Measurements from ENCODE around the gene XPO6.
A peak's percentile ranks its signal among the peaks of the same experiment; 100 is the strongest.

Gene XPO6

DNA sequence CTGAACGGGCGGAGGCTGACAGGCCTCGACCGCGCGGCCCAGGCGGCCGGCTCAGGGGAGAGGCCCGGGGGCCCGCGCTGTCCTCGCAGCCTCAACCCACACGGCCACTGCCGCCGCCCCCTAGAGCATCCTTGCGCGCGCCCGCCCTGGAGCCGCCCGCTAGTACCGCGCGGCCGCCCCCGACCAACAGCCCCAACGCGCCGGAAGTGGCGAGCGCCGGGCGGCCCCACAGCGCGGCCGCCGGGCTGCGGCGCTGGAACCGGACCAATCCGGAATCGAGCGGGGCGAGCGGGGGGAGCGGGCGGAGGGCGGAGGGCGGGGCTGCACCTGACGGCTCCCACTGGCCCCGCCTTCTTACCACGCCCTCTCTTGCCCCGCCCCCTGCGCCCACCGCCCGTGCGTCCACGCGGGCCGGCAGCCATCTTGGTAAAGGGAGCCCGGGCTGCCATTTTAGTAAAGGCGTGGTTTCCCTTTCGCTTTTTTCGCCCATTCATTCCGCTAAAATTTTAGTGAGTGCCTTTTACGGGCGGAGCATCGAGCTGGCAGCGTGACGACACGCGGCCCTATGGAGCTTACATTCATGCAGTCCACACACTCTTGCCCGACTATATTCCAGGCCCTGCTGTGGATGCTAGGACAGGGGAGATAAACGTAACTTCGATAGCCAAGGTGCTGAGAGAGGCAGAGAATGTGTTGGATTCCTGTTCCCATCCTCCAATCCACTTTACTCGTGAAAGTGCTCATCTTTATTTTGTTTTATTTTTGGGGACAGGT is at the start of gene XPO6 (continued):
- TF ChIP-seq, protein P1, sequence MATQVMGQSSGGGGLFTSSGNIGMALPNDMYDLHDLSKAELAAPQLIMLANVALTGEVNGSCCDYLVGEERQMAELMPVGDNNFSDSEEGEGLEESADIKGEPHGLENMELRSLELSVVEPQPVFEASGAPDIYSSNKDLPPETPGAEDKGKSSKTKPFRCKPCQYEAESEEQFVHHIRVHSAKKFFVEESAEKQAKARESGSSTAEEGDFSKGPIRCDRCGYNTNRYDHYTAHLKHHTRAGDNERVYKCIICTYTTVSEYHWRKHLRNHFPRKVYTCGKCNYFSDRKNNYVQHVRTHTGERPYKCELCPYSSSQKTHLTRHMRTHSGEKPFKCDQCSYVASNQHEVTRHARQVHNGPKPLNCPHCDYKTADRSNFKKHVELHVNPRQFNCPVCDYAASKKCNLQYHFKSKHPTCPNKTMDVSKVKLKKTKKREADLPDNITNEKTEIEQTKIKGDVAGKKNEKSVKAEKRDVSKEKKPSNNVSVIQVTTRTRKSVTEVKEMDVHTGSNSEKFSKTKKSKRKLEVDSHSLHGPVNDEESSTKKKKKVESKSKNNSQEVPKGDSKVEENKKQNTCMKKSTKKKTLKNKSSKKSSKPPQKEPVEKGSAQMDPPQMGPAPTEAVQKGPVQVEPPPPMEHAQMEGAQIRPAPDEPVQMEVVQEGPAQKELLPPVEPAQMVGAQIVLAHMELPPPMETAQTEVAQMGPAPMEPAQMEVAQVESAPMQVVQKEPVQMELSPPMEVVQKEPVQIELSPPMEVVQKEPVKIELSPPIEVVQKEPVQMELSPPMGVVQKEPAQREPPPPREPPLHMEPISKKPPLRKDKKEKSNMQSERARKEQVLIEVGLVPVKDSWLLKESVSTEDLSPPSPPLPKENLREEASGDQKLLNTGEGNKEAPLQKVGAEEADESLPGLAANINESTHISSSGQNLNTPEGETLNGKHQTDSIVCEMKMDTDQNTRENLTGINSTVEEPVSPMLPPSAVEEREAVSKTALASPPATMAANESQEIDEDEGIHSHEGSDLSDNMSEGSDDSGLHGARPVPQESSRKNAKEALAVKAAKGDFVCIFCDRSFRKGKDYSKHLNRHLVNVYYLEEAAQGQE (tag by site-specific recombination; IDR thresholded peaks at IDR 0.05), result peak; percentile 52; the same call in 1 of the 2 replicates
- TF ChIP-seq, protein P2, sequence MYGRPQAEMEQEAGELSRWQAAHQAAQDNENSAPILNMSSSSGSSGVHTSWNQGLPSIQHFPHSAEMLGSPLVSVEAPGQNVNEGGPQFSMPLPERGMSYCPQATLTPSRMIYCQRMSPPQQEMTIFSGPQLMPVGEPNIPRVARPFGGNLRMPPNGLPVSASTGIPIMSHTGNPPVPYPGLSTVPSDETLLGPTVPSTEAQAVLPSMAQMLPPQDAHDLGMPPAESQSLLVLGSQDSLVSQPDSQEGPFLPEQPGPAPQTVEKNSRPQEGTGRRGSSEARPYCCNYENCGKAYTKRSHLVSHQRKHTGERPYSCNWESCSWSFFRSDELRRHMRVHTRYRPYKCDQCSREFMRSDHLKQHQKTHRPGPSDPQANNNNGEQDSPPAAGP (tag by site-specific recombination; IDR thresholded peaks at IDR 0.05), result peak; percentile 85
- TF ChIP-seq, protein P3, sequence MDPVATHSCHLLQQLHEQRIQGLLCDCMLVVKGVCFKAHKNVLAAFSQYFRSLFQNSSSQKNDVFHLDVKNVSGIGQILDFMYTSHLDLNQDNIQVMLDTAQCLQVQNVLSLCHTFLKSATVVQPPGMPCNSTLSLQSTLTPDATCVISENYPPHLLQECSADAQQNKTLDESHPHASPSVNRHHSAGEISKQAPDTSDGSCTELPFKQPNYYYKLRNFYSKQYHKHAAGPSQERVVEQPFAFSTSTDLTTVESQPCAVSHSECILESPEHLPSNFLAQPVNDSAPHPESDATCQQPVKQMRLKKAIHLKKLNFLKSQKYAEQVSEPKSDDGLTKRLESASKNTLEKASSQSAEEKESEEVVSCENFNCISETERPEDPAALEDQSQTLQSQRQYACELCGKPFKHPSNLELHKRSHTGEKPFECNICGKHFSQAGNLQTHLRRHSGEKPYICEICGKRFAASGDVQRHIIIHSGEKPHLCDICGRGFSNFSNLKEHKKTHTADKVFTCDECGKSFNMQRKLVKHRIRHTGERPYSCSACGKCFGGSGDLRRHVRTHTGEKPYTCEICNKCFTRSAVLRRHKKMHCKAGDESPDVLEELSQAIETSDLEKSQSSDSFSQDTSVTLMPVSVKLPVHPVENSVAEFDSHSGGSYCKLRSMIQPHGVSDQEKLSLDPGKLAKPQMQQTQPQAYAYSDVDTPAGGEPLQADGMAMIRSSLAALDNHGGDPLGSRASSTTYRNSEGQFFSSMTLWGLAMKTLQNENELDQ (tag by site-specific recombination; IDR thresholded peaks at IDR 0.05; ENCODE audit: low read depth), result no peak
- no peak for TF ChIP-seq ZIC2 (tag by site-specific recombination; IDR thresholded peaks at IDR 0.05)
- no peak for TF ChIP-seq ZNF660 (tag by site-specific recombination; IDR thresholded peaks at IDR 0.05)
- TF ChIP-seq, protein P4, sequence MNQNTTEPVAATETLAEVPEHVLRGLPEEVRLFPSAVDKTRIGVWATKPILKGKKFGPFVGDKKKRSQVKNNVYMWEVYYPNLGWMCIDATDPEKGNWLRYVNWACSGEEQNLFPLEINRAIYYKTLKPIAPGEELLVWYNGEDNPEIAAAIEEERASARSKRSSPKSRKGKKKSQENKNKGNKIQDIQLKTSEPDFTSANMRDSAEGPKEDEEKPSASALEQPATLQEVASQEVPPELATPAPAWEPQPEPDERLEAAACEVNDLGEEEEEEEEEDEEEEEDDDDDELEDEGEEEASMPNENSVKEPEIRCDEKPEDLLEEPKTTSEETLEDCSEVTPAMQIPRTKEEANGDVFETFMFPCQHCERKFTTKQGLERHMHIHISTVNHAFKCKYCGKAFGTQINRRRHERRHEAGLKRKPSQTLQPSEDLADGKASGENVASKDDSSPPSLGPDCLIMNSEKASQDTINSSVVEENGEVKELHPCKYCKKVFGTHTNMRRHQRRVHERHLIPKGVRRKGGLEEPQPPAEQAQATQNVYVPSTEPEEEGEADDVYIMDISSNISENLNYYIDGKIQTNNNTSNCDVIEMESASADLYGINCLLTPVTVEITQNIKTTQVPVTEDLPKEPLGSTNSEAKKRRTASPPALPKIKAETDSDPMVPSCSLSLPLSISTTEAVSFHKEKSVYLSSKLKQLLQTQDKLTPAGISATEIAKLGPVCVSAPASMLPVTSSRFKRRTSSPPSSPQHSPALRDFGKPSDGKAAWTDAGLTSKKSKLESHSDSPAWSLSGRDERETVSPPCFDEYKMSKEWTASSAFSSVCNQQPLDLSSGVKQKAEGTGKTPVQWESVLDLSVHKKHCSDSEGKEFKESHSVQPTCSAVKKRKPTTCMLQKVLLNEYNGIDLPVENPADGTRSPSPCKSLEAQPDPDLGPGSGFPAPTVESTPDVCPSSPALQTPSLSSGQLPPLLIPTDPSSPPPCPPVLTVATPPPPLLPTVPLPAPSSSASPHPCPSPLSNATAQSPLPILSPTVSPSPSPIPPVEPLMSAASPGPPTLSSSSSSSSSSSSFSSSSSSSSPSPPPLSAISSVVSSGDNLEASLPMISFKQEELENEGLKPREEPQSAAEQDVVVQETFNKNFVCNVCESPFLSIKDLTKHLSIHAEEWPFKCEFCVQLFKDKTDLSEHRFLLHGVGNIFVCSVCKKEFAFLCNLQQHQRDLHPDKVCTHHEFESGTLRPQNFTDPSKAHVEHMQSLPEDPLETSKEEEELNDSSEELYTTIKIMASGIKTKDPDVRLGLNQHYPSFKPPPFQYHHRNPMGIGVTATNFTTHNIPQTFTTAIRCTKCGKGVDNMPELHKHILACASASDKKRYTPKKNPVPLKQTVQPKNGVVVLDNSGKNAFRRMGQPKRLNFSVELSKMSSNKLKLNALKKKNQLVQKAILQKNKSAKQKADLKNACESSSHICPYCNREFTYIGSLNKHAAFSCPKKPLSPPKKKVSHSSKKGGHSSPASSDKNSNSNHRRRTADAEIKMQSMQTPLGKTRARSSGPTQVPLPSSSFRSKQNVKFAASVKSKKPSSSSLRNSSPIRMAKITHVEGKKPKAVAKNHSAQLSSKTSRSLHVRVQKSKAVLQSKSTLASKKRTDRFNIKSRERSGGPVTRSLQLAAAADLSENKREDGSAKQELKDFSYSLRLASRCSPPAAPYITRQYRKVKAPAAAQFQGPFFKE (tag by site-specific recombination; IDR thresholded peaks at IDR 0.05; ENCODE audit: borderline replicate concordance), result no peak

DNA sequence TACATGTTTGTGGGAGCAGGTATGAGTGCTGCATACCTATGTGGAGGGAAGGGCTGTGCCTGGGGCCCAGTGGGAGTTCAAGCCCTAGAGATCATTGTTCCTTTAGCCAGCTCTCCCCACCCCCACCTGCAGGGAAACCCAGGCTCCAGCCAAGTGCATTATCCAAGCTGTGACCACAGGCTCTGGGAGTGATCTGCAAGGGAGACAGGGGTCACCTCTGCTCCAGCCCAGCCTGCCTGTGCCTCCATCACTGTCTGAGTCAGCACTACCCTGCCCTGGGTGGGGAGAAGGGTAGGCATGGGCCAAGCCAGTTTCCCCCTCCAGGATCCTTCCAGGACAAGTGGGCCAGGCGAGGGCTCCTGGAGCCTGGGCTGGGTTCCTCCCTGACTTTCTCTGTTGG is 48.4 kb upstream of the XPO6 start:
- Histone ChIP-seq H3K4me3 (ENCODE audit: low read depth, low read length) (no peak overlapping the region), H3K27ac (ENCODE audit: extremely low read depth, low read depth, low read length) (no peak overlapping the region), H3K9me3 (ENCODE audit: control insufficient read depth, insufficient read depth, low read depth, low read length) (no peaks in the 10 kb centered on the region), H3K4me1 (ENCODE audit: control insufficient read depth, insufficient read depth, low read length) (no peaks in the 10 kb centered on the region), H3K36me3 (ENCODE audit: control insufficient read depth in 2 of 2, insufficient read depth in 1 of 2, low read length in 2 of 2) (no peaks in the 10 kb centered on the region)
- ChIA-PET POLR2A (no interaction called here), CTCF (no interaction called here)
- TF ChIP-seq KLF10 (tag by site-specific recombination; IDR thresholded peaks at IDR 0.05) (no peak), ZIC2 (tag by site-specific recombination; IDR thresholded peaks at IDR 0.05) (no peak), ZNF664 (tag by site-specific recombination; IDR thresholded peaks at IDR 0.05) (no peak), ZNF10 (tag by site-specific recombination; IDR thresholded peaks at IDR 0.05) (no peak), ZNF121 (tag by site-specific recombination; IDR thresholded peaks at IDR 0.05) (no peak), ZNF501 (tag by site-specific recombination; IDR thresholded peaks at IDR 0.05) (no peak), ZNF747 (tag by site-specific recombination; IDR thresholded peaks at IDR 0.05) (no peak), MZF1 (tag by site-specific recombination; IDR thresholded peaks at IDR 0.05; ENCODE audit: borderline replicate concordance) (no peak), ZNF701 (tag by site-specific recombination; IDR thresholded peaks at IDR 0.05) (no peak), ZNF521 (tag by site-specific recombination; IDR thresholded peaks at IDR 0.05) (no peak), ZNF223 (tag by site-specific recombination; IDR thresholded peaks at IDR 0.05) (no peak), ZFP41 (tag by site-specific recombination; IDR thresholded peaks at IDR 0.05; ENCODE audit: borderline replicate concordance) (no peak), ZSCAN16 (tag by site-specific recombination; IDR thresholded peaks at IDR 0.05) (no peak), ZNF248 (tag by site-specific recombination; IDR thresholded peaks at IDR 0.05) (no peak), ZNF837 (tag by site-specific recombination; IDR thresholded peaks at IDR 0.05) (no peak), ZNF266 (tag by site-specific recombination; IDR thresholded peaks at IDR 0.05; ENCODE audit: low read depth) (no peak), ZNF571 (tag by site-specific recombination; IDR thresholded peaks at IDR 0.05) (no peak)

Measured in HEK293 (cell line).